Activated gamma-delta T cell treated with anti-CD3 and anti-CD28 coated beads, Interleukin-2, amount 50 U/mL, for 16 hours (primary cell): Measurements from ENCODE around the gene TSPAN13.

Experiments
- DNase-seq: peaks from one replicate; pipeline ENCODE4 v3.0.0-alpha.2; 2020; ENCODE audit warnings: low read depth

Gene TSPAN13

DNA sequence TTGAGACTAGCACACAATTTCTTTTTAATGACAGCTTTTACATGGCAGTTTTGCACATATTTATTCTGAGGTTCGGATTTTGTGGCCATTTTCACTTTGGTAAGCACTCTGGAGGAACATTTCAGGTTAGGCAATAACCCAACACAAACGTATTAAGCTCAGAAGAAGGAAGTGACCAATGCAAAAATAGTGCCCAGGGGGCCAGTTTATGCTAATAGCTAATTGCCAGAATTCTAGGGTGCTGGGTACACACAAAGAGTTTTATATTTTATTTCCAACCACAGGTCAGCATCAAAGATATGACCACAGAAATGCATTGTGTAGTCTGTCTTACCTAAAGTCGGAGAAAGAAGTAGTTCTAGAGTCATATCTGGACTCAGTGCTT is 59.7 kb downstream of the TSPAN13 start:
- no peak for DNase-seq

DNA sequence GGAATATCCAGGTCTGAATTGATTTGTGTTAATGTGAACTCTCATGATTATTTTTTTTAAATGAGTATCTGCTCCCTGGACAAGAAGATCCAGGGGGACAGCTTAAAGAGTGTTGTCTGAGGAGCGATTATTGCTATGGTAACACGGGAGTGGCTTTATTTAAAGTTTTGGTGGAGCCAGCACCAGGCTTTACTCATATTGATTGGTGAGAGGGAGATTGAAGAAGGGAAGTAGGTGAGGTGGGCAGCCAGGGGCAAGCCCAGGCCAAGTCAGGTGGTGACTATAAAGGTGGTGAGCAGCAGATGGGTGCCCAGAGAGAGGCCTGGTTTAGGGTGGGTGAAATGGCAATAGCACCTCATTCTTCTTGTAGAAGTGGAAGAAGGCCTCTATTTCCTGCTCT is 61.4 kb downstream of the TSPAN13 start:
- DNase-seq: no peak

DNA sequence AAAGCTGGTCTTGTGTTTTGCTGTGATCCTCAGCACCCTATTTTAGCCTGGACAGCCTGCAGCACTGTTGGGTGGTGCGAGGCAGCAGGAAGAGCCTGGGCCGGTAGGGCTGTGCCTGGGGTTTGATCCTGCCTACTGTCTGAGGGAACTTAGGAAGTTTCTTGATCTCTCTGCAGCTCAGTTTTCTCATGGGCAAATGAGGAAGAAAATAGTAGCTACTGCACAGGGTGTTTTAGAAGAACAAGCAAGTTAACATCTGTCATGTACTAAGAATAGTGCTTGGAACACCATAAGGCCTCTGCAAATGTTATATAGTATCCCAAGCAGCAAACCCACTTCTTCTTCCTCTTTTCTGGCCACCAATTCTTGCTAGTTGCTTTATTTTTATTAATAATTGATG is 63.3 kb downstream of the TSPAN13 start:
- no peak for DNase-seq

DNA sequence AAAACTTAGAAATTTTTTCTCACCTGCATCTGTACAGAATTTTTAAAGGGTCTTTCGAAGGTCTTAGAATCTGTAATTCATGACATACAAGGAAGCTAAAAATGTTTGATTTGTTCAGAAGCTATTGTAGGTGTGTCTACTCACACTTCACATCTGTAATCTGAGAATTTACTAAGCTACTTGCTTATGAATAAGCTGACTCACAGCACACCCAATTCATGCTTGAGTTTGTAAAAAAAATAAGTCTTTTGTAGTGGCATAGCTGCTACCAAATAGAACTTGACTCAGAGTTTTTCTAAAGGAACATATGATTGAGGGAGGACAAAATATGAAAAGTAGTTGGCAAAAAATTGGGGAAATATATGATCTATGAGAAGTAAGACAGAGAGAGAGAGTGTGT is 64.0 kb downstream of the TSPAN13 start:
- DNase-seq: no peak

DNA sequence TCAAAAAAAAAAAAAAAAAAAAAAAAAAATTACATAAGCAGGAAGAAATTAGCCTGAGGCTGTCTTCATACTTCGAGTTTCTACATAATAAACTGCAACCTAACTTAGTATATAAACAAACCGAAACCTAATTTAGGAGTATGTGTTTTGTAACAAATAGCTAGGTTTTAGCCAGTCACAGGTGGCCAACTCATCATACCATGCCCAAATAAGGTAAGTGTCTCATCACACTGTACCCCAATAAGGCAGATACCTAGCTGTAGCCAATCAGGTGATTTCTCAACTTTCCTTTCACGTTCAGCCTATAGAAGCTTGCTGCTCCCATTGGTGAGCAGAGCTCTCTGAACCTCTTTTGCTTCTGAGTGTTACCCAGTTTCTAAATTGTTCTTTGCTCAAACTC is 65.2 kb downstream of the TSPAN13 start:
- DNase-seq: no peak

DNA sequence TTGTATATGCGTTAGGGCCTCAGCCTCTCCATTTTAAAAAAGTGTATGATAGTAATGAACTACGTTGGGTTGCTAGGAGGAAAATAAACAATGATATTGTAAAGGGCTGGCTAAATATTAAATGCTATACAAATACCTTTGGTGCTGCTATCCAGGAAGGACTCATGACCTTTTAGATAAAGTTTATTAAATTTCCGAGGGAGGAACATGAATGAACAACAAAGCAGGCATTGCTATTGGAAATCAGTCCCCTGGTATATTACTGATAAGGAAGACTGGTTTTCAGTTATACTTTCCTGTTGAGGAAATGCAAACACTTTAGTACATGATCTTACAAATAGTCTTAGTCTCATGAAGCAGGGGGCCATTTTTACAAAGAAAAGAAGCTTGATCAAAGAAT is 68.5 kb downstream of the TSPAN13 start:
- no peak for DNase-seq

DNA sequence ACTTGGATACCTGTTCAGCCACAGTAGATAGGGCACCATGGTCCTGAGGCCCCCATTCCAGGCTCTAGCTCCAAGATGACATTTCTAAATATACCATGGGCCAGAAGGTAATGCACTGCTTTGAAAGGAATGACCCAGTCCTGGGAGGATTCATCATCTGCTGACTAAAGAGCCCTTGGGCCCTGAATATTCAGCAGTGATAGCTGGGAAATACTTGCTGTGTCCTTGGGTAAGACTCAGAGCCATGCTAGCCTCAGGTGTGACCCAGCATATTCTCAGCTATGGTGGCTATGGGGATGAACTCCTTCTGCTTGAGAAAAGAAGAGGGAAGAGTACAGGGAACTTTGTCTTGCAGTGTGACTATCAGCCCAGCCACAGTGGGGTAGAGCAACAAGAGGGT is 72.5 kb downstream of the TSPAN13 start:
- no peak for DNase-seq

DNA sequence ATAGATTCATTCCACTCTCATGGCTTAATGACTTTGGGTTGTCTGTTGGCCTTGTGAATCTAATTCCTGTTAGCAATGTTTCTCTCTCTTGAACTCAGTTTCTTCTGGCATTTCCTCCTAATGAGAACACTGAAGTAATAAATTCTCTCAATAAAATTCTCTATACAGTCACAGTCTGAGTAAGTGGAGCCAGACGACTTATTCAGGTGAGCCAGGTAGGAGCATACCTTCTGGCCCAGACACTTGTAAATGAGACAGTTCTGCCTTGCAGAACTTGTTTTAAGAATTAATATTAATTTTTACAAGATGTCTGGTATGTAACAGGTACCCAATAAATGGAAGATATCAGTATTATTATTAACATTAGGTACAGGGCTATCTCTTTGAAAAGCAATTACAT is 79.8 kb downstream of the TSPAN13 start:
- no peak for DNase-seq
